Activated T-cell treated with anti-CD3 and anti-CD28 coated beads for 48 hours (primary cell): Measurements from ENCODE around the gene DPF1.
"Not testable (repeated sequence)": the region's sequence is repeated elsewhere in the genome, so short reads cannot be mapped to it uniquely, and the experiment has no call there.

ENCODE experiments used
- DNase-seq: peaks from one replicate; pipeline ENCODE4 v3.0.0-alpha.2; 2020; ENCODE audit warnings: low read depth

The DPF1 gene

DNA sequence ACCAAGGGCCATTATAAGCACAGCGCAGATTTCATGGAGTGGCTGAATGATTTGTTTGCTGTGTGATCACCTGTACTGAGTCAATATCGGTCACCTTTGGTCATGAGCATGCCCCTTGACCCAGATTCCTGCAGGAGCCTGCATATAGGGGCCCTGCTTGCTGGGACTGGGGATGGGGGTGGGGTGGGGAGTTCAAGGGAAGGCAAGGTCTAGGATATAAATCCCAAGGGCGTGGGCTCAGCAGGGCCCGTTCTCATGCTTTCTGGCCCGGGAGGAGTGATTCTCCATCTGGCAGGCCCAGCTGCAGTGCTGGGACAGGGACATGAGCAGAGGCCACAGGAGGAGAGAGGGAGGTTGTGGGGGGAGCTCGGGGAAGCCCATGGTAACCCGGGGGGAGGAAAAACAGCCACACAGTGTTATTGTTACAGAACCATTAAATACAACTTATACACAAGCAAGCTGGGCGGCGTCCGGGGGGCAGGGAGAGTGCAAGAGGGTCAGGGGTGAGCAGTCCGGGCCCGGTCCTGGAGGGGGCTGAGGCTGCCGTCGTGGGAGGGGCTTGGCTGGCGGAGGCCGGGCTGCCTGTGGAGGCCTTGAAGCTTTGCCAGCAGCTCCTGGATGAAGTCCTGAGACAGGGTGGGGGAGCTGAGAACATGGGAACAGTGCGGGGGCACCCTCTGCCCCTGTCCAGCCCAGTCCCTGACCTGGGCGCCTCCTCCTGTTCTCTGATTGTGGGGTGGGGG is 27.0 kb upstream of the DPF1 start:
- no peak for DNase-seq

DNA sequence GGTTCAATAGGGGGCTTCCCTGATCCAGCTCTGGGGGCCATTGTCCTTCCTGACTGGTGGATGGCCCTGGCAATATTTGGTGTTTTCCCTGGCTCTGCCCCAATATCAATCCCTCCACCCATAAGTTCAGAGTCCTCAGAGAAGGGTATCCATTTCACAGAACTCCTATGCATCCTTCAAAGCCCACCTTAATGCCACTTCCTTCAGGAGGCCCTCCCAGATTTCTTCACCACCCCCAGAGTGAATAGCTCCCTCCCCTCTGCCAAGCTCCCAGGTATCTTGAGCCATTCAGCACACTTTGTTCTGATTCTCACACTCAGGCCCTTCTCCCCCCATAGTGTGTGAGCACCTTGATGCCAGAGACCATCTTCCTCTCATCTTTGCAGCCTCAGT is 26.4 kb upstream of the DPF1 start:
- no peak for DNase-seq

- no peak for DNase-seq
Observed at GRCh38 chr19:38248421-38248820, 24.4 kb upstream of the DPF1 start.

DNA sequence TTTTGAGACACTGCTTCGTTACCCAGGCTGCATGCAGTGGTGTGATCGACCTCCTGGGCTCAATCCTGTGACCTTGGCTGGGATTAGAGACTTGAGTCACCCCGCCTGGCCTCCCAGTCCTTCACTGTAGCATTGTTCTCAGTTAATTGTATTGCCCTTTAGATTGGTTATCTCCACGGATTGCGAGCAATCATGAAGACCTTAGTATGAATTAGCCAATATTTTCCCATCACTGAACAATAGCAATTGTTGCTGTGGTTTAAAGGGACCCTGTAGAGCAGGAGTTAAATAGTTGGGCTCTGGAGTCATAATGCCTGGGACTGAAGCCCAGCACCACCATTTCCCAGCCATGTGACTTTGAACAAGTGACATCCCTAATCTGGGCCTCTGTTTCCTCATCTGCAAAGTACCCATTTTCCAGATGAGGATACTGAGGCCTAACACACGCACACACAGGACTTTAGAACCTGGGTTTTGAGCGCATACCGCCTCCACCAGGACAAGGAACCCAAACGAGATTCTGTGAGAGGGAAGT is 23.8 kb upstream of the DPF1 start:
- DNase-seq = no peak

DNA sequence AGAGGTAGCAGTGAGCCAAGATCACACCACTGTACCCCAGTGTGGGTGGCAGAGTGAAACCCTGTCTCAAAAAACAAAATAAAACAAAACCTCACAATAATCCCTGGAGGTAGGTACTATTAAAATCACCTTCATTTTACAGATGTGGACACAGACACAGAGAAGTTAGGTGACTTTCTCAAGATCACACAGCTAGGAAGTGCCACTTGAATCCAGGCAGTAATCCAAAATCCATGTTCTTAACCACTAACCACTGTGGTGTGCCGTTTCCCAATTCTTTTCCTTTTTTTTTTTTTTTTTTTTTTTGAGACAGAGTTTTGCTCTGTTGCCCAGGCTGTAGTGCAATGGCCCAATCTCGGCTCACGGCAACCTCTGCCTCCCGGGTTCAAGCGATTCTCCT is 23.1 kb upstream of the DPF1 start:
- DNase-seq = no peak

GRCh38 chr19:38245826-38246498 is 21.9 kb upstream of the DPF1 start:
- DNase-seq = no peak

DNA sequence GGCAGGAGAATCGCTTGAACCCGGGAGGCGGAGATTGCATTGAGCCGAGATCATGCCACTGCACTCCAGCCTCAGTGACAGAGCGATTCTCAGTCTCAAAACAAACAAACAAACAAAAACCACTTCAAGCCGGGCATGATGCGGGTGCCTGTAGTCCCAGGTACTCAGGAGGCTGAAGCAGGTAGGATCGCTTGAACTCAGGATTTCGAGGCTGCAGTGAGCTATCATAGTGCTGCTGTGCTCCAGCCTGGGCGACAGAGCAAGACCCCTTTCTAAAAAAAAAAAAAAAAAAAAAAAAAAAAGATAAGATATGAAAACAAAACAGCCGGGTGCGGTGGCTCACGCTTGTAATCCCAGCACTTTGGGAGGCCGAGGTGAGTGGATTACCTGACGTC is 19.3 kb upstream of the DPF1 start:
- no peak for DNase-seq

GRCh38 chr19:38239816-38240215 is 15.8 kb upstream of the DPF1 start:
- DNase-seq = no peak

DNA sequence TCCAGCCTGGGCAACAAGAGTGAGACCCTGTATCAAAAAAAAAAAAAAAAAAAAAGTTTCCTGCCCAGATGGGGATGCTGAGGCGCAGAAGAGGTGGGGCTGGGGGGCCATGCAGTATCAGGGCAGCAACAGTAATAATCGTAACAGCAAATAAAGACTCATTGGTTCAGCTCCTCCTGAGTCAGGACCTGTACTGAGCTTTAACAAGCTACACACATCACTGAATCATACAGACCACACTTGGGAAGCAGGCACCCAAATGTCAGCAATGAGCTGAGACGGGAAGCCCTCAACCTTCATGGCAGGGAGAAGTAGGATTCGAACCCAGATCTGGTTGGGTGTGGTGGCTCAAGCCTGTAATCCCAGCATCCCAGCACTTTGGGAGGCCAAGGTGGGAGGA is 10.6 kb upstream of the DPF1 start:
- no peak for DNase-seq

- peak; percentile 77 for DNase-seq
Observed at GRCh38 chr19:38233740-38234251, 9.8 kb upstream of the DPF1 start.

GRCh38 chr19:38231918-38232317 is 7.9 kb upstream of the DPF1 start:
- DNase-seq = no peak

- DNase-seq = not testable (repeated sequence)
Observed at GRCh38 chr19:38230506-38231133, 6.6 kb upstream of the DPF1 start.

DNA sequence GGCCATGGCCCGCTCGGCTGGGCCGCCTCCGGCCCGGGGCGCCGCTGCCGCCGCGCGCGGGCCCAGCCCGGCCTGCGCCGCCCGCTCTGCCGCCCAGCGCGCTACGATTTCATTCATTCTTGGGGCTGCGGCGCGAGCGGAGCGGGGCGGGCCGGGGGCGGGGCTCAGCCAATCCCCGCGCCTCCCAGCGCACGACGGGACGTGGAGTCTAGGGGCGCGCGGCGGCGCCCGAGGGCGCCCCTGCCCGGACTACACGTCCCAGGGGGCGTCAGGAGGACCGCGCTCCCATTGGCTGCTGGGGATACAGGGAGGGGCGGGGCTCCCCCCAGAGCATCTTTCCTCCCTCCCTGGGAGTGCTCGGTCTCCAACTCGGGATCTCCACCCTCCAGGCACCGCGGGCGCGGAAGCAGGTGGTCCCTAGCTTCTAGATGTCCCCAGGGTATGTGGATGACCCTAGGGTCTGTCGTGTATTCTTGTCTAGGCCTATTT is 5.6 kb upstream of the DPF1 start:
- DNase-seq = peak; percentile 81

GRCh38 chr19:38228491-38229439 is 4.7 kb upstream of the DPF1 start:
- DNase-seq = no peak

DNA sequence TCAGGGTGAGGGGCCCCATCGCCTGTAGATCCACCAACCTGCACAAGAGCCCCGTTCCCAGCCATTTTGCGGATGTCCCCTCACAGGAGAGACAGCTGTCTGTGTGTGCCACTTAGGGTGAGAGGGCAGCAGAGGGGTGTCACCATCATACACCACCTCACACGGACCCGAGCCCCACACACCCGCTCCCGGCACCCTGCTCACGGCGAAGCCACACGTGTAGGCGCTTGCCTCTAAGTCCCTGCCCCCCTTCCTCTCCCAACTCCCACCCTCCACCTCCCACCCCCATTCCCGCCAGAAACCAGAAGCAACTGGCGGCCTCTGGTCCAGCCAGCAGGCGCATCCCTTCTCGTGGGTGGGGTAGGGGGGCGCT is 4.0 kb upstream of the DPF1 start:
- DNase-seq = no peak

DNA sequence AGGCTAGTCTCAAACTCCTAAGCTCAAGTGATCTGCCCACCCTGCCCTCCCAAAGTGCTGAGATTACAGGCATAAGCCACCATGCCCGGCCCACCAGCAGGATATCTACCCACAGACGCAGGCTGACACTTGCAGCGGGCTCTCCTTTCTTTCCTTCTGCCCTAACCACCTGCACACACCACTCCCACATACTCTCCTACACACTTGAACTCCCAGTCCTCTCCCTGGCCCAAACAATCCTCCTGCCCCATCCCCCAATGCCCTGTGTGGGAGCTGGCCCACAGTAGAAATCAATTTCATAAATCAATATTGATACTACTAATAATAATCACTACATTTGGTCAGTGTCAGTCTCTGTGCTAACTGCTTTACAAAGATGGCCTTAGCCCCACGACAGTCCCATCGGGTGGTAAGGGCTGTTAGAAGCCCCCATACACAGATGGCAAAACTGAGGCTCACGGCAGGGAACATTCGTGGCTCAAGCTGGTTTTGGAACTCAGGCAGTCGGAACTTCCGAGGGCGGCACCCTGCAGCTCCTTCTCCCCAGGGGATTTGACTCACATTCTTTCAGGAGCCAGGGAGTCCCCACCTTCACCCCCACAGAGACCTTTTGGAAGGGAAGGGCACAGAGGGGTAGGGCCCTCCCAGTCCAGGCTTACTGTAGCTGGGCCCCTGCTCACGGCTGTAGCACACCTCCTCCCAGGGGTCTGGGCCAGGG is 3.4 kb upstream of the DPF1 start:
- DNase-seq = no peak

GRCh38 chr19:38224863-38225218 is 819 bp upstream of the DPF1 start:
- not testable (repeated sequence) for DNase-seq

GRCh38 chr19:38223617-38224013 is 407 bp downstream of the DPF1 start:
- DNase-seq = no peak

GRCh38 chr19:38223119-38223523 is 901 bp downstream of the DPF1 start:
- no peak for DNase-seq

DNA sequence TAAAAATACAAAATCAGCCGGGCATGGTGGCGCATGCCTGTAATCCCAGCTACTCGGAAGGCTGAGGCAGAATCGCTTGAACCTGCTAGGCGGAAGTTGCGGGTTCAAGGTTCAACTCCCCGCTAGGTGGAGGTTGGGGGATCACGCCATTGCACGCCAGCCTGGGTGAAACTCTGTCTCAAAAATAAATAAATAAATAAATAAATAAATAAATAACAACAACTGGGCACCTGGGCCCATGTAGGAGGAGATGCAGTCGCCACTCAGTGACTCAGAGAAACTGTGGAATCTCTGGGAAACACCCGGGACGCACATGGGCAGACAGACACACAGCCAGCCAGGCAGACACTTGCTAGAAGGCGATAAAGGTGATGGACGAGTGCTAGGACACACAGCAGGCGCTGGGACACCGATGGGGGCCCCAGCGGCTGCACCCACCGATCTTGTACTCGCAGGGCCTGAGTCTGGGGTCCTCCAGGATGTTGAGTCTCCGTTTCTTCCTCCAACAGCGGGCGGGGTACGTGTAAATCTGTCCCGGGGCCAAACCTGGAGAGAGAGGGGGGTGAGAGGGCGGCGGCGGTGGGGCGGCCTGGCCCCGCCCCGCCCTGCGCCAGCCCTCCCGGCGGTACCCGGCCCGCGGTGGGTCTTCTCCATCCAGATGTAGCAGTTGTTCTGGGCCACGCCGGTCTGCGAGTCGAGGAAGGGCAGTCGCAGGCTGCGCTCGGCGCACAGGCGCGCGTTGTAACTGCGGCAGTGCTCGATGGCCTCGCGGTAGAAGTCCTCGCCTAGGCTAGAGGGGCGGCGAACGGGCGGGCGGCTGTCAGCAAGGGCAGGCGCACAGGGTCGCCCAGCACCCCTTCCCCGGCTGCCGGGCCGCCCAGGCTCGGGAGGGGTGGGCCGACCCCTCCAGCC is 1.8 kb downstream of the DPF1 start:
- no peak for DNase-seq
